NT2/D1 (cell line): ENCODE measurements around the gene ACAP2.

ENCODE experiments used
- SUZ12 ChIP-seq: IDR thresholded peaks from 2 replicates; pipeline ENCODE4 v1.6.1; 2011; ENCODE audit not compliant: insufficient read length, insufficient read depth; ENCODE audit errors: extremely low read depth
- YY1 ChIP-seq: IDR thresholded peaks from 2 replicates; pipeline ENCODE4 v1.6.1; 2011; ENCODE audit not compliant: insufficient read length, insufficient read depth
- ZNF274 ChIP-seq: IDR thresholded peaks from 2 replicates; pipeline ENCODE4 v1.6.1; 2011; ENCODE audit warnings: mild to moderate bottlenecking, low read depth, low read length

DNA sequence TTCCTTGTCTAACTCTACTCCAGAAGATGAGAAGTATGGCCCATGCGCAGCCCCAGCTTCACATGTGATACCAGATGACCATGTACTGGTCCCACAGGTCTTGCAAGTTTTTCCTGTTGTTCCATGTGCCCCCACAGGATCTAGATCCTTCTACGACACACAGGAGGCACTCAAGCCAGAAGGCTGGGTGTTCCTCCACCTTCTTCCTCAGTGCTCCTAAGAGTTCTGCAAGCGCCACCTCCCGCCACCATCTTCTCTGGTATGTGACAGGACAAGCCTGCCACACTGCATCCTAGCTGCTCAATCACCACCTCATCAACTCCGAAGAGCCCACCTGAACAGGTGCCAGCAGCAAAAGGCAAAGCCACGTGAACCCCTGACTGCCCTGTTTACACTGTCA lies 214.9 kb downstream of the ACAP2 start:
- no peak for TF ChIP-seq ZNF274
- no peak for TF ChIP-seq SUZ12
- no peak for TF ChIP-seq YY1
